CD8-positive, alpha-beta memory T cell (primary cell): ENCODE data around the gene PNPO. TPM values are rescaled to one million over a fixed set of nuclear protein-coding genes. Genes with fewer than 3 reads are reported as not detected.
"Not testable (repeated sequence)": the region's sequence is repeated elsewhere in the genome, so short reads cannot be mapped to it uniquely, and the experiment has no call there.

Experiments used
- CTCF ChIA-PET: fragments of 350-600 bp; sonication (Branson Sonifier 250); formaldehyde crosslinking; loops from one replicate; lab custom pipeline; 2021; ENCODE audit warnings: antibody characterized with exemption; lab: Charles Lee
- POLR2A ChIA-PET: fragments of 350-600 bp; sonication (Branson Sonifier 250); formaldehyde crosslinking; loops from one replicate; lab custom pipeline; 2021; ENCODE audit warnings: antibody characterized with exemption; lab: Charles Lee
- DNase-seq, 5 donors: peaks; one replicate each; pipeline versions ENCODE4 v3.0.0 to v3.0.0-alpha.2; 2020 to 2022; ENCODE audit warnings: mixed read lengths in 1 of 5
- H3K27ac ChIP-seq: one replicate; pipeline ENCODE4 v1.7.0; 2013; ENCODE audit warnings: low read depth, mild to moderate bottlenecking, low read length, moderate library complexity
- H3K27me3 ChIP-seq: 2 replicates; pipeline ENCODE4 v1.7.0; 2013; ENCODE audit warnings: low read length, mild to moderate bottlenecking; ENCODE audit not compliant: insufficient read depth, poor library complexity, severe bottlenecking
- H3K36me3 ChIP-seq: 2 replicates; pipeline ENCODE4 v1.7.0; 2013; ENCODE audit warnings: mild to moderate bottlenecking, low read length, moderate library complexity; ENCODE audit not compliant: insufficient read depth
- H3K4me1 ChIP-seq: 2 replicates; pipeline ENCODE4 v1.7.0; 2013; ENCODE audit warnings: mild to moderate bottlenecking, low read length, moderate library complexity; ENCODE audit not compliant: insufficient read depth
- H3K4me3 ChIP-seq: 2 replicates; pipeline ENCODE4 v1.7.0; 2013; ENCODE audit warnings: mild to moderate bottlenecking, low read length
- H3K9me3 ChIP-seq: 2 replicates; pipeline ENCODE4 v1.7.0; 2013; ENCODE audit warnings: mild to moderate bottlenecking, low read length
- H3K27ac Mint-ChIP-seq, 8 donors: one replicate each; pipeline ENCODE4 v1.8.0; 2020 to 2021; ENCODE audit warnings: mixed read lengths in 8 of 8, mild to moderate bottlenecking in 6 of 8, inconsistent platforms in 3 of 8, moderate library complexity in 3 of 8
- H3K27me3 Mint-ChIP-seq, 2 donors: one replicate each; pipeline ENCODE4 v1.8.0; 2020 to 2021; ENCODE audit warnings: mixed read lengths in 2 of 2, mild to moderate bottlenecking in 1 of 2, moderate library complexity in 1 of 2
- H3K36me3 Mint-ChIP-seq, 3 donors: one replicate each; pipeline ENCODE4 v1.8.0; 2020 to 2021; ENCODE audit warnings: mixed read lengths in 3 of 3, inconsistent platforms in 1 of 3, mild to moderate bottlenecking in 1 of 3
- H3K4me1 Mint-ChIP-seq, 3 donors: one replicate each; pipeline ENCODE4 v1.8.0; 2020 to 2021; ENCODE audit warnings: mixed read lengths in 3 of 3, inconsistent platforms in 1 of 3, mild to moderate bottlenecking in 1 of 3
- H3K4me3 Mint-ChIP-seq, 7 donors: one replicate each; pipeline ENCODE4 v1.8.0; 2020 to 2021; ENCODE audit warnings: mixed read lengths in 7 of 7, mild to moderate bottlenecking in 6 of 7, moderate library complexity in 4 of 7, inconsistent platforms in 2 of 7
- H3K9me3 Mint-ChIP-seq, 5 donors: one replicate each; pipeline ENCODE4 v1.8.0; 2020 to 2022; ENCODE audit warnings: mixed read lengths in 5 of 5, mild to moderate bottlenecking in 3 of 5, moderate library complexity in 2 of 5, inconsistent platforms in 1 of 5
- polyA plus RNA-seq: library from polyadenylated mRNA; unstranded; fragments of 300-500 nt; fragmentation: Illumina TruSeq; gene quantifications from one replicate; pipeline ENCODE4 v1.2.3, GENCODE V29; 2021
- total RNA-seq, 2 experiments: library from RNA; stranded (reverse); gene quantifications; one replicate each; pipeline ENCODE4 v1.2.3, GENCODE V29; 2021

The PNPO gene
- total and polyA plus RNA-seq, 3 experiments from 2014 or later: 20.3 to 57.7 (median 55.5) TPM

DNA sequence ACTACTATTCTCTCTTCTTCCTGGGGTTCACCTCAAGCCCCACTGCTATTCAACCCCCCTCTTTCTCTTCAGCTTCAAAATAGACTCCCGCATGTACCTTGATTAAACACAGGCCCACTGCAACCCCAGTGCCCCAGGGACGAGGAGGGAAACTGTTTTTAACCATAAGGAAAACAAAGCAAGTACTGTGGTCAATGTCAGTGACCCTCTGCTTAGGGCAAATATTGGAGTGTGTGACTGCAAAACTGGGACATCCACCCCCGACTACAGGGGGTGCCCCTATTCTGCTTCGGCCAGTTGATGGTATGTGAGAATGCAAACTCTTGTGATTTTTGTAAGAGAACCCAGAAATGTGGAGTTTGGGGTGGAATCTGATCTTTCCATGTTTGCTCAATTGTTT lies 9.5 kb upstream of the PNPO start:
- H3K27me3 ChIP-seq: no peaks in the 10 kb centered on the region
- no peak for DNase-seq
- H3K9me3 ChIP-seq: no peaks in the 10 kb centered on the region
- no peak overlapping the region for H3K4me3 ChIP-seq
- POLR2A ChIA-PET: interaction anchor here (0.6 kb wide), 2 partner anchors 32 to 213 kb away, joined by 3 to 5 read pairs; no protein-coding TSS in a partner anchor
- H3K36me3 ChIP-seq: peaks cover 11% of the 10 kb centered on the region
- peaks cover 0 to 38% (median 14%) of the 10 kb centered on the region in 3 donors for H3K36me3 Mint-ChIP-seq
- H3K9me3 Mint-ChIP-seq: no peaks in the 10 kb centered on the region
- H3K4me1 ChIP-seq: no peaks in the 10 kb centered on the region
- peak overlapping the region in 3 of 8 donors; percentile 11 to 32 (median 14) for H3K27ac Mint-ChIP-seq
- peaks cover 0 to 1% of the 10 kb centered on the region in 2 donors for H3K27me3 Mint-ChIP-seq
- CTCF ChIA-PET: interaction anchor here (1.1 kb wide), 1 partner anchor 14 kb away, joined by 3 read pairs; no protein-coding TSS in a partner anchor
- no peak overlapping the region for H3K27ac ChIP-seq
- H3K4me1 Mint-ChIP-seq: no peaks in the 10 kb centered on the region
- H3K4me3 Mint-ChIP-seq: no peak overlapping the region

DNA sequence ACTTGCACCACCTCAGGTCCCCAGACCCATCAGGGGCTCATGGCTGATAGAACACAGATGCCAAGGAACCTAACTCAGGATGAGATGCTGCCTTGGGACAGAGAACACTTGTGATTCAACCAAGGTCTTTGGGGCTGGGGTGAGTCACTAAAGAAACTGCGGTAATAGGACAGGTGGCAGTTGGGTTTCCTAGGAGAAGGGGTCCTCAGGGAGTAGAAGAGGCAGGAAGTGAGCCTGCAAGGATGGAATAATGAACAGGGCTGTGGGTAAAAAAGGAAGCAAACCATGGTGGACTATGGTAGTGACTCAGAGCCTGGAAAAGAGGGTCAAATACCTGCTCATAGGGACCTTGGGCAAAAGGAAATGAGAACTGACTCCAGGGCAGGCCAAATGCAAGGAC lies 6.5 kb upstream of the PNPO start:
- Mint-ChIP-seq H3K27ac (no peak overlapping the region), H3K4me3 (no peak overlapping the region), H3K36me3 (peaks cover 0 to 9% (median 5%) of the 10 kb centered on the region in 3 donors), H3K9me3 (no peaks in the 10 kb centered on the region), H3K4me1 (no peaks in the 10 kb centered on the region), H3K27me3 (peaks cover 0 to 1% of the 10 kb centered on the region in 2 donors)
- Histone ChIP-seq H3K4me3 (no peak overlapping the region), H3K27me3 (no peaks in the 10 kb centered on the region), H3K27ac (no peak overlapping the region), H3K9me3 (no peaks in the 10 kb centered on the region), H3K36me3 (peaks cover 5% of the 10 kb centered on the region), H3K4me1 (no peaks in the 10 kb centered on the region)
- no peak for DNase-seq
- CTCF ChIA-PET: interaction anchor here (1.2 kb wide), 1 partner anchor 12 kb away, joined by 4 read pairs; no protein-coding TSS in a partner anchor
- POLR2A ChIA-PET: no interaction called here

DNA sequence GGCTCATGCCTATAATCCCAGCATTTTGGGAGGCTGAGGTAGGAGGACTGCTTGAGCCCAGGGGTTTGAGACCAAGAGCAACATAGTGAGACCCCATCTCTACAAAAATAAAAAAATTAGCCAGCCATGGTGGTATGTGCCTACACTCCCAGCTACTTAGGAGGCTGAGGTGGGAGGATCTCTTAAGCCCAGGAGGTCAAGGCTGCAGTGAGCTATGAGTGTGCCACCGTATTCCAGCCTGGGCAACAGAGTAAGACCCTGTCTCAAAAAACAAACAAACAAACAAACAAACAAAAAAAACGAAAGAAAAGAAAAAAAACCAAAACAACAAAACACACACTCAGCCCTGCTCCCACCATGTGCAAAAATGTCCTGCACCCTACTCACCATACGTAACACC lies 5.9 kb upstream of the PNPO start:
- H3K27ac Mint-ChIP-seq, POLR2A ChIA-PET: not testable (repeated sequence)

DNA sequence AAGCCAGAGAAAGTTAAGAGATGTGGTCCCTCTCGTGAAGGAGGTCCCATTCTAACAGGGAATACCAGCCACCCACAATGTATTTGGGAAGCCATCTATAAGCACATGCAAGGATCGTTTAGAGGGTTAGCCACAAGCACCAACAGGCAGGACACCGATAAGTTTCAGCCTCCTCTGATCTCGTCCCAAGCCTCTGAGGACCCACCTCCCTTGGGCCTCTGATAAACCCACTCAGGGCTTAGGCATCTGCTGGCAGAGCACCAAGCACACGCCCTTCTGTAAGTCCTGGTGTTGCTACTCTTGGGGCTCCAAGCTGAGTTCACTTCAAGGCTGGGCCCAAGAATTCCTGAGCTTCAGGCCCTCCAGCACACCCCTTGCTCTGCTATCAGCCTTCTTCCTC lies 5.4 kb upstream of the PNPO start:
- no peaks in the 10 kb centered on the region for H3K36me3 ChIP-seq
- no peaks in the 10 kb centered on the region for H3K9me3 Mint-ChIP-seq
- CTCF ChIA-PET: interaction anchor here (0.7 to 1.8 kb wide), 5 partner anchors 11 to 35 kb away, joined by 3 to 7 read pairs (median 4); partner anchors contain the start of gene CDK5RAP3
- no peaks in the 10 kb centered on the region for H3K9me3 ChIP-seq
- no peak overlapping the region for H3K27ac ChIP-seq
- no peaks in the 10 kb centered on the region for H3K27me3 ChIP-seq
- peaks cover 3 to 7% (median 6%) of the 10 kb centered on the region in 3 donors for H3K4me1 Mint-ChIP-seq
- peaks cover 0 to under 1% of the 10 kb centered on the region in 2 donors for H3K27me3 Mint-ChIP-seq
- H3K4me1 ChIP-seq: peaks cover 3% of the 10 kb centered on the region
- H3K4me3 ChIP-seq: no peak overlapping the region
- H3K36me3 Mint-ChIP-seq: no peaks in the 10 kb centered on the region
- no peak overlapping the region for H3K4me3 Mint-ChIP-seq
- H3K27ac Mint-ChIP-seq: no peak overlapping the region
- no peak for DNase-seq
- POLR2A ChIA-PET: no interaction called here

More for the DNA sequence above, 5.9 kb upstream of the PNPO start:
- CTCF ChIA-PET: interaction anchor here (0.7 to 1.2 kb wide), 3 partner anchors 11 to 15 kb away, joined by 3 to 4 read pairs (median 3); no protein-coding TSS in a partner anchor
- not testable (repeated sequence) for DNase-seq, H3K9me3 ChIP-seq, H3K36me3 Mint-ChIP-seq, H3K36me3 ChIP-seq, H3K4me3 ChIP-seq, H3K27me3 Mint-ChIP-seq, H3K4me1 Mint-ChIP-seq, H3K4me3 Mint-ChIP-seq, H3K27me3 ChIP-seq, H3K9me3 Mint-ChIP-seq, H3K4me1 ChIP-seq, H3K27ac ChIP-seq

DNA sequence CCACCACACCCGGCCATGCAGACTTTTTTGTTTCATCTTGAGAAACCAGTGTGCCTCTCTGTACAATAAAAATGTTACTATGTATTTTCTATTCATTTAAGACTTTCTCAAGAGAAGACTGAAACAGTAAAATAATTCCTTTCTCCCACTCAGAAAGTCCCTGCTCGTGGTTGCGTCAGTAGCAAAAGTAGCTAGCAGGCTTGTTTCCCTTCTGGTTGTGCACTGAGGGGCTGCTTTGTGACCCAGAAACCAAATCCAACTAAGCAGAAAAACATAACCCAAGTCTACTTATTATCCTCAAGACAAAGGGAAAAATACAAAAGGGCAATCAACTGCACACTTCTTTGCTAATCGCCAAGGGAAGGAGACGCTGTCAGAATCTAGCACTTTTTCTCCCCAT lies 3.4 kb upstream of the PNPO start:
- Histone ChIP-seq H3K4me3 (no peak overlapping the region), H3K27me3 (no peaks in the 10 kb centered on the region), H3K4me1 (peaks cover 18% of the 10 kb centered on the region), H3K9me3 (no peaks in the 10 kb centered on the region), H3K36me3 (no peaks in the 10 kb centered on the region), H3K27ac (no peak overlapping the region)
- Mint-ChIP-seq H3K4me3 (no peak overlapping the region), H3K4me1 (peaks cover 13 to 25% (median 21%) of the 10 kb centered on the region in 3 donors), H3K27ac (no peak overlapping the region), H3K36me3 (peaks cover 0 to 2% (median 0%) of the 10 kb centered on the region in 3 donors), H3K27me3 (no peaks in the 10 kb centered on the region), H3K9me3 (no peaks in the 10 kb centered on the region)
- DNase-seq: no peak
- ChIA-PET POLR2A (no interaction called here), CTCF (interaction anchor here (1.8 kb wide), 1 partner anchor 9 kb away, joined by 7 read pairs; no protein-coding TSS in a partner anchor)

DNA sequence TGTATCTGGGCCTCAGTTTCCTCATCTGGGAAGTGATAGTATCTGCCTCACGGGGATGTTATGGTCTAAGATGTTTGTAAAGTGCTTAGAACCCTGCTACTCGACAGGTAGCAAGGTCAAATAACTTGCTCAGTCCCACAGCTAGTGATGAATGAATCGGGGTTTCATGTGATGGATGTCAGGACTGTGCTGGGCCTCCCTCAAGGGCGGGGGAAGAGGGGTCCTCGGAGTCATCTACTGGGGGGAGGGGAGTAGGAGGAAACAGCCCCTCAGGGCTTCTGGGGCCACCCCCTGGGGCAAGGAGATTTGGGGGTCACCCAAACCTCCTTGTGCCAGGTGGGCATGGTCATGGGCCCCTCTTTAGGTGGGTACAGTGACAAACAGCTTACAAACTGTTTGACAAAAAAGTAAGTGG lies 732 bp downstream of the PNPO start:
- Histone ChIP-seq H3K9me3 (no peaks in the 10 kb centered on the region), H3K4me3 (peak overlapping the region; percentile 88), H3K36me3 (no peaks in the 10 kb centered on the region), H3K27ac (peak overlapping the region; percentile 81), H3K4me1 (peaks cover 49% of the 10 kb centered on the region), H3K27me3 (no peaks in the 10 kb centered on the region)
- H3K27me3 Mint-ChIP-seq: no peaks in the 10 kb centered on the region
- H3K9me3 Mint-ChIP-seq: no peaks in the 10 kb centered on the region
- H3K4me1 Mint-ChIP-seq: peaks cover 37 to 63% (median 53%) of the 10 kb centered on the region in 3 donors
- peak overlapping the region; percentile 59 to 91 (median 86) for H3K4me3 Mint-ChIP-seq
- no peak for DNase-seq
- peak overlapping the region; percentile 20 to 96 (median 92) for H3K27ac Mint-ChIP-seq
- ChIA-PET CTCF (interaction anchor here (0.7 to 3.4 kb wide), 5 partner anchors 9 to 75 kb away, joined by 3 to 24 read pairs (median 4); no protein-coding TSS in a partner anchor), POLR2A (interaction anchor here (0.8 to 1.5 kb wide), 2 partner anchors 8 to 165 kb away, joined by 4 to 5 read pairs; no protein-coding TSS in a partner anchor)
- H3K36me3 Mint-ChIP-seq: peaks cover 0 to 22% (median 9%) of the 10 kb centered on the region in 3 donors

DNA sequence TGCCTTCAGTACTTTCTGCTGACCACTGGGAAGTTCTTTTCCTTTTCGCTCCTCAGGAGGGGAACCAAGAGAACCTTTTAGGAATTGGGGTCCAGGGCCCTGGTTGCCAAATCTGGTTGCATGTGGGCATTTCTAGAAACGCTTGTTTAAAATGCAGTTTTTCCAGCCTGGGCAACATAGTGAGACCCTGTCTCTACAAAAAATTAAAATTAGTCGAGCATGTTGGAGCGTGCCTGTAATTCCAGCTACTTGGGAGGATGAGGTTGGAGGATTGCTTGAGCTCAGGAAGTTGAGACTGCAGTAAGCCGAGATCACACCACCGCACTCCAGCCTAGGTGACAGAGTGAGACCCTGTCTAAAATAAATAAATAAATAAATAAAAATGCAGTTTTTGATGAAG lies 1.2 kb downstream of the PNPO start:
- H3K4me3 ChIP-seq: no peak overlapping the region
- ChIA-PET POLR2A (no interaction called here), CTCF (interaction anchor here (1.3 to 3.4 kb wide), 2 partner anchors 8 to 53 kb away, joined by 4 to 24 read pairs; no protein-coding TSS in a partner anchor)
- H3K27ac ChIP-seq: no peak overlapping the region
- no peaks in the 10 kb centered on the region for H3K9me3 ChIP-seq
- H3K4me1 ChIP-seq: peaks cover 50% of the 10 kb centered on the region
- DNase-seq: no peak
- peak overlapping the region; percentile 59 to 91 (median 86) for H3K4me3 Mint-ChIP-seq
- H3K36me3 ChIP-seq: no peaks in the 10 kb centered on the region
- H3K4me1 Mint-ChIP-seq: peaks cover 39 to 64% (median 54%) of the 10 kb centered on the region in 3 donors
- peaks cover 0 to 23% (median 9%) of the 10 kb centered on the region in 3 donors for H3K36me3 Mint-ChIP-seq
- no peaks in the 10 kb centered on the region for H3K27me3 ChIP-seq
- peak overlapping the region in 7 of 8 donors; percentile 20 to 96 (median 89) for H3K27ac Mint-ChIP-seq
- no peaks in the 10 kb centered on the region for H3K27me3 Mint-ChIP-seq
- H3K9me3 Mint-ChIP-seq: no peaks in the 10 kb centered on the region

DNA sequence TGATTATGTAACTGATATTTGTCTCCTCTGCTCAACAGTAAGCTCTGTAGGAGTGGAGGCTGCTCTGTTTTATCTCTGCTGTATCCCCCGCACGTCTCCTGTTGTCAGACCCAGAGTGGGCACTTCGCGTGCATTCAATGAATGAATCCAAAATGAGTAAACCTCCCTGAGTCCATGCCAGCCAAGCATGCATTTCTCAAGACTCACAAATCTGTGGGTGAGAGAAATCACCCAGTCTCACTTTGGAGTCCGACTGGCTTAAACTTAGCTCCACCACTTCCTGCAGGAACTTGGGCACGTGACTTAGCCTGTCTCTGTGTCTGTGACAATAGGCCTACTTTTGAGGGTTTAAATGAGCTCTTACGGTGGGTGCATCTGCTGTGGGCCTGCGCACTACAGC lies 3.7 kb downstream of the PNPO start:
- H3K4me3 ChIP-seq: no peak overlapping the region
- H3K27me3 ChIP-seq: no peaks in the 10 kb centered on the region
- Mint-ChIP-seq H3K27ac (peak overlapping the region; percentile 11 to 97 (median 74)), H3K36me3 (peaks cover 0 to 29% (median 10%) of the 10 kb centered on the region in 3 donors), H3K4me1 (peaks cover 50 to 77% (median 66%) of the 10 kb centered on the region in 3 donors), H3K4me3 (peak overlapping the region in 6 of 7 donors; percentile 19 to 64 (median 46)), H3K9me3 (no peaks in the 10 kb centered on the region), H3K27me3 (no peaks in the 10 kb centered on the region)
- peak in 3 of 5 donors; percentile 11 to 29 (median 20) for DNase-seq
- no peaks in the 10 kb centered on the region for H3K9me3 ChIP-seq
- peaks cover 63% of the 10 kb centered on the region for H3K4me1 ChIP-seq
- ChIA-PET CTCF (interaction anchor here (1.0 to 17.2 kb wide), 4 partner anchors 9 to 80 kb away, joined by 3 to 191 read pairs (median 14); partner anchors contain the start of genes CDK5RAP3 and PRR15L), POLR2A (interaction anchor here (0.8 to 1.1 kb wide), 2 partner anchors 26 to 50 kb away, joined by 3 to 4 read pairs; partner anchors contain the start of gene CDK5RAP3)
- H3K36me3 ChIP-seq: no peaks in the 10 kb centered on the region
- H3K27ac ChIP-seq: no peak overlapping the region
